Astrocyte of the cerebellum (primary cell): ENCODE measurements around the gene SAPCD1.

ENCODE experiments used
- DNase-seq: peaks from one replicate; pipeline ENCODE4 v3.0.0-alpha.2; 2011; ENCODE audit warnings: low read depth
- H3K4me3 ChIP-seq: 2 replicates; pipeline ENCODE4 v1.5.1; 2011; ENCODE audit warnings: mild to moderate bottlenecking, low read depth, low read length, moderate library complexity
- CTCF ChIP-seq: IDR thresholded peaks from 2 replicates; pipeline ENCODE4 v1.5.1; 2012; ENCODE audit warnings: low read length, low read depth, moderate library complexity, mild to moderate bottlenecking; ENCODE audit errors: missing control alignments
- in situ Hi-C: cut with HindIII; loops from 2 replicates; pipeline ENCODE4 v1.10.0; 2017; ENCODE audit warnings: low sequenced_read_pairs

SAPCD1 gene

GRCh38 chr6:31770860-31771259 lies 8.4 kb downstream of the SAPCD1 start:
- in situ Hi-C loops, result no loop called here
- DNase-seq, result no peak
- TF ChIP-seq CTCF, result no peak
- no peak overlapping the region for H3K4me3 ChIP-seq

GRCh38 chr6:31771992-31772358 lies 9.5 kb downstream of the SAPCD1 start:
- TF ChIP-seq CTCF, result no peak
- H3K4me3 ChIP-seq, result no peak overlapping the region
- no peak for DNase-seq
- in situ Hi-C loops, result no loop called here

GRCh38 chr6:31775184-31775583 lies 12.7 kb downstream of the SAPCD1 start:
- no peak for TF ChIP-seq CTCF
- DNase-seq, result no peak
- in situ Hi-C loops, result no loop called here
- H3K4me3 ChIP-seq, result no peak overlapping the region

- in situ Hi-C loops, result no loop called here
- no peak overlapping the region for H3K4me3 ChIP-seq
- no peak for DNase-seq
- no peak for TF ChIP-seq CTCF
Measured at GRCh38 chr6:31775633-31776484, 13.4 kb downstream of the SAPCD1 start.

GRCh38 chr6:31776485-31776988 lies 14.1 kb downstream of the SAPCD1 start:
- no peak overlapping the region for H3K4me3 ChIP-seq
- no peak for DNase-seq
- in situ Hi-C loops, result no loop called here
- no peak for TF ChIP-seq CTCF

GRCh38 chr6:31776989-31777666 lies 14.7 kb downstream of the SAPCD1 start, which contains the start of gene VWA7:
VWA7 (minus strand) TSS chr6:31777328; CDS start chr6:31776779, 549 bp downstream.
- DNase-seq, result peak; percentile 26
- no peak within 1 kb of the TSS for H3K4me3 ChIP-seq
- TF ChIP-seq CTCF, result no peak
- in situ Hi-C loops, result no loop called here
